Measurements from ENCODE around the gene VAMP5. TPM values are rescaled to one million over a fixed set of nuclear protein-coding genes. Genes with fewer than 3 reads are reported as not detected.
"Not testable (repeated sequence)": the region's sequence is repeated elsewhere in the genome, so short reads cannot be mapped to it uniquely, and the experiment has no call there.

The VAMP5 gene
- total and polyA plus RNA-seq, 2 experiments from 2014 or later: 0.87 to 7.8 TPM

DNA sequence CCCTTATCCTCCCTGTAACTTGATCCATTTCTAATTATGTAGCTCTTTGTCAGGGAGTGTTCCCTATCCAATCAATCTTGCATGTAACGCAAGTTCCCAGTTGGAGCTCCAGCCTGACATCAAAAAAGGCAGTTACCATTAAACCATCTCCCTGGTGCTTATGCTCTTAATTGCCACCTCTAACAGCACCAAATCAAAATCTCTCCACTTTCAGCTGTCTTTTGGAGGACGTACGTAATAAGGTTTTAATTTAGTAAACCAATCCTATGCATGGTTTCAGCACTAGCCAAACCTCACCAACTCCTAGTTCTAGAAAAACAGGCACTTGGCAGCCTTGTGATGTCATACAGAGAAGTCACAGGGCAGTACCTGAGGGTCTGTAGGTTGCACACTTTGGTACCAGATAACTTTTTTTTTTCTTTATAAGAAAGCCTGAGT is 40.0 kb upstream of the VAMP5 start:
- ATAC-seq; H3K27me3 ChIP-seq (ENCODE audit: insufficient read depth); H3K4me3 ChIP-seq; H3K9me3 Mint-ChIP-seq; H3K4me2 ChIP-seq; H3K27ac Mint-ChIP-seq; H3K9me2 ChIP-seq (ENCODE audit: insufficient read depth); H3K4me3 Mint-ChIP-seq; H2AFZ ChIP-seq; DNase-seq (ENCODE audit: low spot score): not testable (repeated sequence)
- Histone ChIP-seq H4K20me1 (replicated peaks; ENCODE audit: insufficient read depth) (peaks cover 38% of the 10 kb centered on the region), H3K27ac (ENCODE audit: low read depth) (peak overlapping the region; percentile 67; the same call in 1 of the 2 replicates), H3K36me3 (ENCODE audit: insufficient read depth) (peaks cover 60% of the 10 kb centered on the region), H3K4me1 (ENCODE audit: insufficient read depth) (peaks cover 16% of the 10 kb centered on the region), H3K79me2 (replicated peaks; ENCODE audit: insufficient read depth) (peaks cover 36% of the 10 kb centered on the region), H3F3A (replicated peaks; ENCODE audit: low read depth) (peaks cover 76% of the 10 kb centered on the region)
- H3K27me3 Mint-ChIP-seq (ENCODE audit: insufficient read depth, low read depth, poor library complexity): peaks cover 19% of the 10 kb centered on the region
- peaks cover 34% of the 10 kb centered on the region for H3K4me1 Mint-ChIP-seq
- peak; percentile 40 for TF ChIP-seq POLR2AphosphoS5 (IDR thresholded peaks at IDR 0.05; ENCODE audit: low read depth)
- H3K36me3 Mint-ChIP-seq (ENCODE audit: low read depth): peaks cover 84% of the 10 kb centered on the region

DNA sequence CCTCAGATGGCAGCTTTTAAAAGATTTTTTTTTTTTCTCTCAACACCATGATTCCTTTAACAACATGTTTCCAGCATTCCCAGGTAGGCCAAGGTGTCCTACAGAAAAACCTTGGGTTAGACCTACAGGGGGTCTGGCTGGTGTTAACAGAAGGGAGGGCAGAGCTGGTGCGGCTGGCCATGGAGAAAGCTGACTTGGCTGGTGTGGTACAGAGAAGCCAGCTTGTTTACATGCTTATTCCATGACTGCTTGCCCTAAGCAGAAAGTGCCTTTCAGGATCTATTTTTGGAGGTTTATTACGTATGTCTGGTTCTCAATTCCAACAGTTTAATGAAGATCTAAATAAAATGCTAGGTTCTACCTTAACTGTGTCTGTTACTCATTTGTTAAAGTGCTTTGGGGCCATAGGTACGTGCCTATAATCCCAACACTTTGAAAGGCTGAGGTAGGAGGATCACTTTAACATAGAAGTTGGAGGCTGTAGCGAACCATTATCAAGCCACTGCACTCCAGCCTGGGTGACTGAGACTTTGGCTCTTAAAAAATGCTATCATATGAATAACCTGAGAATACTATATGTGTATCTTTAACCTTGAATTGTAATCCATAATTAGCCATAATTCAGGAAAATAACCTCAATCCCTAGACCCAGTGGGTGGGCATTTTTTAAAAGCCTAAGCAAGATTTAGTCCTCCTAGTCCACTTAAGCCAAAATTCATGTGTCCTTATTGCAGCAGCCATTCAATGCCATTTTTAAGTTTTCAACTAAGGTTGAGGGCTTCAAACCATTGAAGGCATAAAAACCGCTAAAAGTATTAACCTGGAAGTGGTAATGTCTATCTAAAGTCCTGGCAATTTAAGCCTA is 39.1 kb upstream of the VAMP5 start:
- H3K36me3 Mint-ChIP-seq (ENCODE audit: low read depth): peaks cover 84% of the 10 kb centered on the region
- not testable (repeated sequence) for H3K4me2 ChIP-seq; ATAC-seq; H3K27me3 ChIP-seq (ENCODE audit: insufficient read depth); H3K9me3 Mint-ChIP-seq; H3K4me3 ChIP-seq; DNase-seq (ENCODE audit: low spot score); H3K9me2 ChIP-seq (ENCODE audit: insufficient read depth); H3K27ac Mint-ChIP-seq; H2AFZ ChIP-seq; H3K4me3 Mint-ChIP-seq
- Histone ChIP-seq H3K27ac (ENCODE audit: low read depth) (peak overlapping the region; percentile 80), H3K4me1 (ENCODE audit: insufficient read depth) (peaks cover 16% of the 10 kb centered on the region), H4K20me1 (replicated peaks; ENCODE audit: insufficient read depth) (peaks cover 33% of the 10 kb centered on the region), H3F3A (replicated peaks; ENCODE audit: low read depth) (peaks cover 71% of the 10 kb centered on the region), H3K79me2 (replicated peaks; ENCODE audit: insufficient read depth) (peaks cover 27% of the 10 kb centered on the region), H3K36me3 (ENCODE audit: insufficient read depth) (peaks cover 65% of the 10 kb centered on the region)
- H3K27me3 Mint-ChIP-seq (ENCODE audit: insufficient read depth, low read depth, poor library complexity): peaks cover 21% of the 10 kb centered on the region
- H3K4me1 Mint-ChIP-seq: peaks cover 40% of the 10 kb centered on the region

DNA sequence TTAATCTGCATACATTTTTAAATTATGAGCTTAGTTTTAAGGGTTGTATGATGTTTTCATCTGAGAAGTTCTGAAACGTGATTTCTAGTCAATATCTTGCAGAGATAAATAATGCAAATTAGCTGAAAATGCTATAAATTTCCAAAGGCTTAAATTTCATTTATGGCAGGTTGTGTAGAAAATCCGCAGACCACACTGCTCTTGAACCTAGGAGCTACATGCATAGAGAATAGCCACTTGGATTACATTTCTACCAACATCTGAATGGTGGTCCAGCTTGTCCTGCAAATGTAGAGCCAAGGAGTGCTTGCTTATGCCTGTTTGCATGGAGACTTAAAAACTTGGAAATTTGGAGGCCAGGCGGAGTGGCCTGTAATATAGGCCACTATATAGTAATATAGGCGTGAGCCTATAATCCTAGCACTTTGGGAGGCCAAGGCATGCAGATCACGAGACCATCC is 38.4 kb upstream of the VAMP5 start:
- Mint-ChIP-seq H3K4me3 (no peak overlapping the region), H3K27me3 (ENCODE audit: insufficient read depth, low read depth, poor library complexity) (peaks cover 21% of the 10 kb centered on the region), H3K9me3 (no peaks in the 10 kb centered on the region; the same call in 2 of the 3 replicates), H3K4me1 (peaks cover 39% of the 10 kb centered on the region), H3K36me3 (ENCODE audit: low read depth) (peaks cover 84% of the 10 kb centered on the region), H3K27ac (no peak overlapping the region)
- no peaks in the 10 kb centered on the region for H3K27me3 ChIP-seq (ENCODE audit: insufficient read depth)
- DNase-seq (ENCODE audit: low spot score): no peak
- no peak for ATAC-seq
- peaks cover 13% of the 10 kb centered on the region for H3K4me1 ChIP-seq (ENCODE audit: insufficient read depth)
- H3K36me3 ChIP-seq (ENCODE audit: insufficient read depth): peaks cover 64% of the 10 kb centered on the region
- TF ChIP-seq STAT1 (IDR thresholded peaks at IDR 0.05; ENCODE audit: unreplicated experiment): no peak
- TF ChIP-seq, protein P1, sequence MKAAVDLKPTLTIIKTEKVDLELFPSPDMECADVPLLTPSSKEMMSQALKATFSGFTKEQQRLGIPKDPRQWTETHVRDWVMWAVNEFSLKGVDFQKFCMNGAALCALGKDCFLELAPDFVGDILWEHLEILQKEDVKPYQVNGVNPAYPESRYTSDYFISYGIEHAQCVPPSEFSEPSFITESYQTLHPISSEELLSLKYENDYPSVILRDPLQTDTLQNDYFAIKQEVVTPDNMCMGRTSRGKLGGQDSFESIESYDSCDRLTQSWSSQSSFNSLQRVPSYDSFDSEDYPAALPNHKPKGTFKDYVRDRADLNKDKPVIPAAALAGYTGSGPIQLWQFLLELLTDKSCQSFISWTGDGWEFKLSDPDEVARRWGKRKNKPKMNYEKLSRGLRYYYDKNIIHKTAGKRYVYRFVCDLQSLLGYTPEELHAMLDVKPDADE (IDR thresholded peaks at IDR 0.05): no peak
- TF ChIP-seq CREB1 (CRISPR knock-in tag; IDR thresholded peaks at IDR 0.05; ENCODE audit: low read depth): no peak
- no peak for TF ChIP-seq EZH2 (IDR thresholded peaks at IDR 0.05; ENCODE audit: low read depth, unreplicated experiment)
- TF ChIP-seq, protein P2, sequence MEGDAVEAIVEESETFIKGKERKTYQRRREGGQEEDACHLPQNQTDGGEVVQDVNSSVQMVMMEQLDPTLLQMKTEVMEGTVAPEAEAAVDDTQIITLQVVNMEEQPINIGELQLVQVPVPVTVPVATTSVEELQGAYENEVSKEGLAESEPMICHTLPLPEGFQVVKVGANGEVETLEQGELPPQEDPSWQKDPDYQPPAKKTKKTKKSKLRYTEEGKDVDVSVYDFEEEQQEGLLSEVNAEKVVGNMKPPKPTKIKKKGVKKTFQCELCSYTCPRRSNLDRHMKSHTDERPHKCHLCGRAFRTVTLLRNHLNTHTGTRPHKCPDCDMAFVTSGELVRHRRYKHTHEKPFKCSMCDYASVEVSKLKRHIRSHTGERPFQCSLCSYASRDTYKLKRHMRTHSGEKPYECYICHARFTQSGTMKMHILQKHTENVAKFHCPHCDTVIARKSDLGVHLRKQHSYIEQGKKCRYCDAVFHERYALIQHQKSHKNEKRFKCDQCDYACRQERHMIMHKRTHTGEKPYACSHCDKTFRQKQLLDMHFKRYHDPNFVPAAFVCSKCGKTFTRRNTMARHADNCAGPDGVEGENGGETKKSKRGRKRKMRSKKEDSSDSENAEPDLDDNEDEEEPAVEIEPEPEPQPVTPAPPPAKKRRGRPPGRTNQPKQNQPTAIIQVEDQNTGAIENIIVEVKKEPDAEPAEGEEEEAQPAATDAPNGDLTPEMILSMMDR (conservative IDR thresholded peaks at IDR 0.05; ENCODE audit: low read depth in 2 of 2): no peak
- TF ChIP-seq, protein P3, sequence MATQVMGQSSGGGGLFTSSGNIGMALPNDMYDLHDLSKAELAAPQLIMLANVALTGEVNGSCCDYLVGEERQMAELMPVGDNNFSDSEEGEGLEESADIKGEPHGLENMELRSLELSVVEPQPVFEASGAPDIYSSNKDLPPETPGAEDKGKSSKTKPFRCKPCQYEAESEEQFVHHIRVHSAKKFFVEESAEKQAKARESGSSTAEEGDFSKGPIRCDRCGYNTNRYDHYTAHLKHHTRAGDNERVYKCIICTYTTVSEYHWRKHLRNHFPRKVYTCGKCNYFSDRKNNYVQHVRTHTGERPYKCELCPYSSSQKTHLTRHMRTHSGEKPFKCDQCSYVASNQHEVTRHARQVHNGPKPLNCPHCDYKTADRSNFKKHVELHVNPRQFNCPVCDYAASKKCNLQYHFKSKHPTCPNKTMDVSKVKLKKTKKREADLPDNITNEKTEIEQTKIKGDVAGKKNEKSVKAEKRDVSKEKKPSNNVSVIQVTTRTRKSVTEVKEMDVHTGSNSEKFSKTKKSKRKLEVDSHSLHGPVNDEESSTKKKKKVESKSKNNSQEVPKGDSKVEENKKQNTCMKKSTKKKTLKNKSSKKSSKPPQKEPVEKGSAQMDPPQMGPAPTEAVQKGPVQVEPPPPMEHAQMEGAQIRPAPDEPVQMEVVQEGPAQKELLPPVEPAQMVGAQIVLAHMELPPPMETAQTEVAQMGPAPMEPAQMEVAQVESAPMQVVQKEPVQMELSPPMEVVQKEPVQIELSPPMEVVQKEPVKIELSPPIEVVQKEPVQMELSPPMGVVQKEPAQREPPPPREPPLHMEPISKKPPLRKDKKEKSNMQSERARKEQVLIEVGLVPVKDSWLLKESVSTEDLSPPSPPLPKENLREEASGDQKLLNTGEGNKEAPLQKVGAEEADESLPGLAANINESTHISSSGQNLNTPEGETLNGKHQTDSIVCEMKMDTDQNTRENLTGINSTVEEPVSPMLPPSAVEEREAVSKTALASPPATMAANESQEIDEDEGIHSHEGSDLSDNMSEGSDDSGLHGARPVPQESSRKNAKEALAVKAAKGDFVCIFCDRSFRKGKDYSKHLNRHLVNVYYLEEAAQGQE (IDR thresholded peaks at IDR 0.05; ENCODE audit: unreplicated experiment): no peak
- no peak for TF ChIP-seq NANOG (IDR thresholded peaks at IDR 0.05; ENCODE audit: borderline replicate concordance)
- no peak for TF ChIP-seq EZH2phosphoT487 (IDR thresholded peaks at IDR 0.05; ENCODE audit: unreplicated experiment)
- H2AFZ ChIP-seq: no peak overlapping the region
- peaks cover 26% of the 10 kb centered on the region for H4K20me1 ChIP-seq (replicated peaks; ENCODE audit: insufficient read depth)
- peaks cover 66% of the 10 kb centered on the region for H3F3A ChIP-seq (replicated peaks; ENCODE audit: low read depth)
- no peaks in the 10 kb centered on the region for H3K9me2 ChIP-seq (ENCODE audit: insufficient read depth)
- peak overlapping the region; percentile 80 for H3K27ac ChIP-seq (ENCODE audit: low read depth)
- H3K4me3 ChIP-seq: no peak overlapping the region
- no peak overlapping the region for H3K4me2 ChIP-seq
- peaks cover 20% of the 10 kb centered on the region for H3K79me2 ChIP-seq (replicated peaks; ENCODE audit: insufficient read depth)

All from GM23338 (cell line).